Astrocyte (in vitro differentiated cells and primary cell): ENCODE results near the gene THOC5.

Source experiments
- CTCF ChIP-seq: IDR thresholded peaks from 2 replicates; pipeline ENCODE4 v1.5.1; 2011; ENCODE audit warnings: low read depth, mild to moderate bottlenecking, inconsistent platforms, low read length, moderate library complexity; ENCODE audit not compliant: insufficient read depth
- EZH2 ChIP-seq: IDR thresholded peaks from 2 replicates; pipeline ENCODE4 v1.6.1; 2012; ENCODE audit warnings: mild to moderate bottlenecking, low read length, inconsistent platforms; ENCODE audit not compliant: insufficient read depth

DNA sequence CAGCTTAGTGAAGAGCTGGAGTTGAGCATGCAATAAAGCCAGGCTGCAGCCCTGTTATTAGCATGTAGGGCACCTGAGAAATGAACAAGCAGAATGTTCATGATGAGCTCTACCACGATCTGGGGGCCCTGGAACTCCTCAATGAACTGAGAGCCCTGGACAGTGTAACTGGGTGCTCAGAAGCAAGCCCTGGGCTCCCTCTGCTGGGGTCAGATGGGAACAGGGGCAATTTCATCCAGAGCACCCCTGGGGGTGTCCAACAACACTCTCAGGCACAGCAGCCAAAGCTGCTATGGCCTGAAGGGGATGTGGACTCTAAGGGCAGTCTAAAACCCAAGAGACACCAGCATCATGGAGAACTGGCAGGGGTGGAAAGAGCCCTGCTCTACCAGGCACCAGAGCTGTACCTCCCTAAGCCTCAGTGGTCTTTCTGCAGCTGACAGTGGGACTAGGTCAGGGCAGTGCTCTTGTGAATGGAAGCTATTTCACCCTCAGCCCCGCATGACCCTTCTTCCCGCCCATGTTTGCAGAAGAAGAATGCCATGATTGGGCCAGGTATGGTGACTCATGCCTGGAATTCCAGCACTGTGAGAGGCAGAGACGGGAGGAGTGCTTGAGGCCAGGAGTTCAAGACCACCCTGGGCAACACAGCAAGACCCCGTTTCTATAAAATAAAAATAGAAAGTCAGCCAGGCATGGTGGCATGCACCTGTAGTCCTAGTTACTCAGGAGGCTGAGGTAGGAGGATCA is 28.9 kb downstream of the THOC5 start:
- TF ChIP-seq CTCF = peak; percentile 31
- no peak for TF ChIP-seq EZH2
